Stomach (tissue), 9 donors: ENCODE data around the gene ABCF3. TPM values are rescaled to one million over a fixed set of nuclear protein-coding genes. Genes with fewer than 3 reads are reported as not detected.

ENCODE experiments used
- DNase-seq, 2 donors: peaks; one replicate each; pipeline versions ENCODE4 v3.0.0 to v3.0.0-alpha.2; 2013 to 2019
- H3K27ac ChIP-seq, 5 donors: fragments of 200-600 bp in 4 of 5; sonication (generic) in 4 of 5; one replicate each; pipeline ENCODE4 v1.5.1; 2013 to 2019; ENCODE audit warnings: mild to moderate bottlenecking in 1 of 5, moderate library complexity in 1 of 5
- H3K27me3 ChIP-seq, 3 donors: fragments of 200-600 bp; sonication (generic); one replicate each; pipeline ENCODE4 v1.5.1; 2017 to 2019; ENCODE audit warnings: mixed run types in 1 of 3
- H3K36me3 ChIP-seq, 4 donors: fragments of 200-600 bp; sonication (generic); 1 replicate in 3 of 4; 2 replicates in 1 of 4; pipeline ENCODE4 v1.5.1; 2016 to 2019
- H3K4me1 ChIP-seq, 4 donors: fragments of 200-600 bp; sonication (generic); one replicate each; pipeline ENCODE4 v1.5.1; 2016 to 2019
- H3K4me3 ChIP-seq, 4 donors: fragments of 200-600 bp; sonication (generic) in 3 of 4; one replicate each; pipeline ENCODE4 v1.5.1; 2016 to 2019; ENCODE audit warnings: mild to moderate bottlenecking in 1 of 4
- H3K9me3 ChIP-seq, 4 donors: fragments of 200-600 bp; sonication (generic); one replicate each; pipeline ENCODE4 v1.5.1; 2016 to 2019
- EP300 ChIP-seq: sonication (generic); formaldehyde crosslinking; IDR thresholded peaks from one replicate; pipeline ENCODE4 v1.6.1; 2017; ENCODE audit warnings: antibody characterized with exemption
- POLR2A ChIP-seq, 4 donors: fragments of 450-650 bp; IDR thresholded peaks; one replicate each; pipeline ENCODE4 v1.6.1; 2016; ENCODE audit warnings: antibody characterized with exemption in 4 of 4, control low read depth in 2 of 4, mild to moderate bottlenecking in 1 of 4, moderate library complexity in 1 of 4
- POLR2AphosphoS5 ChIP-seq, 3 donors: sonication (generic); formaldehyde crosslinking; IDR thresholded peaks; one replicate each; pipeline ENCODE4 v1.6.1; 2016; ENCODE audit warnings: antibody characterized with exemption in 3 of 3
- WGBS, 5 donors: extraction: QIAGEN DNeasy Blood & Tissue Kit in 3 of 5; methylation state at CpG; one replicate each; pipeline versions ENCODE4 v1.1.5 to v1.1.7; 2013 to 2018; 5-methylcytosine and 5-hydroxymethylcytosine counted together
- intact Hi-C: fragments of 100-400 bp; cut with DNase I; formaldehyde crosslinking; loops from one replicate; pipeline ENCODE4 v1.15.1; 2023; ENCODE audit warnings: low total_unique reads
- polyA plus RNA-seq, 3 donors: library from polyadenylated mRNA; stranded (reverse); fragments of 200-250 nt; gene quantifications; one replicate each; pipeline ENCODE4 v1.2.3, GENCODE V29; 2013
- total RNA-seq, 5 donors: library from RNA; depleted of rRNA; stranded (reverse); fragments of >200 nt; gene quantifications; one replicate each; pipeline versions ENCODE4 v1.1.0 to v1.2.3, GENCODE V29; 2014 to 2016
- TF ChIP-seq, protein P1 (sequence below), 7 experiments: fragments of 450-650 bp in 4 of 7; fragments of 200-600 bp in 3 of 7; sonication (generic) in 3 of 7; IDR thresholded peaks; one replicate each; pipeline ENCODE4 v1.5.1; 2016 to 2019; ENCODE audit warnings: antibody characterized with exemption in 7 of 7, control low read depth in 2 of 7, mild to moderate bottlenecking in 1 of 7
- donor health status: healthy with polysubstance abuse.
- donor health status: Bipolar disorder and iron deficiency.
- donor health status: healthy.

Gene ABCF3
- total and polyA plus RNA-seq, 8 donors: 21.6 to 194 (median 47.5) TPM

DNA sequence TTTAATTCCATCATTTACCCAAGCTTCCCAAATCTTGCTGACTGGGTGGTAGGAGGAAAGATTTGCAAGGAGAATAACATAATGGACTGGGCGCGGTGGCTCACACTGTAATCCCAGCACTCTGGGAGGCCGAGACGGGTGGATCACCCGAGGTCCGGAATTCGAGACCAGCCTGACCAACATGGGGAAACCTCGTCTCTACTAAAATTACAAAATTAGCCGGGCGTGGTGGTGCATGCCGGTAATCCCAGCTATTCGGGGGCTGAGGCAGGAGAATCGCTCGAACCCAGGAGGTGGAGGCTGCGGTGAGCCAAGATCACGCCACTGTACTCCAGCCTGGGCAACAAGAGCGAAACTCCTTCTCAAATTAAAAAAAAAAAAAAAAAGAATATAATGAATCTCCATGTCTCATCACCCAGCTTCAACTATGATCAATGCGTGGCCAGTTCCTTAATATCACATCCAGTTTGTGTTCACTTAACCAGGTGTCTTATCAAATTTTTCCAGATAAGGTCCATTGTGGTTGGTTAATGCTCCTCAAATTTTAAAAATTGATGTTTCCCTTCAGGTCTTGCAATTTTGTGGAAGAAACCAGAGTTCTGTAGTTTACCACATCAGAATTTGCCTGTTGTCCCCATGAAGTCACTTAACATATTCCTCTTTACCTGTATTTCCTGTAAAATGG is 1.3 kb upstream of the ABCF3 start:
- Histone ChIP-seq H3K4me1 (peaks cover 22 to 47% (median 36%) of the 10 kb centered on the region in 4 donors), H3K9me3 (no peaks in the 10 kb centered on the region), H3K27ac (peak overlapping the region in 4 of 5 donors; percentile 83 to 90 (median 86)), H3K36me3 (peaks cover 65 to 74% (median 72%) of the 10 kb centered on the region in 4 donors), H3K4me3 (no peak overlapping the region), H3K27me3 (no peaks in the 10 kb centered on the region)
- WGBS, 5 donors: 92 to 95% (median 93%) methylated on average over 18 of the region's 18 CpGs
- no peak for DNase-seq
- intact Hi-C loops: loop anchor here (10.0 kb wide), 1 partner anchor 60 kb away; the partner anchor contains the start of genes ALG3 and EEF1AKMT4
- TF ChIP-seq POLR2A (IDR thresholded peaks at IDR 0.05) (no peak), POLR2AphosphoS5 (IDR thresholded peaks at IDR 0.05) (no peak), EP300 (no peak)
- TF ChIP-seq, protein P1, sequence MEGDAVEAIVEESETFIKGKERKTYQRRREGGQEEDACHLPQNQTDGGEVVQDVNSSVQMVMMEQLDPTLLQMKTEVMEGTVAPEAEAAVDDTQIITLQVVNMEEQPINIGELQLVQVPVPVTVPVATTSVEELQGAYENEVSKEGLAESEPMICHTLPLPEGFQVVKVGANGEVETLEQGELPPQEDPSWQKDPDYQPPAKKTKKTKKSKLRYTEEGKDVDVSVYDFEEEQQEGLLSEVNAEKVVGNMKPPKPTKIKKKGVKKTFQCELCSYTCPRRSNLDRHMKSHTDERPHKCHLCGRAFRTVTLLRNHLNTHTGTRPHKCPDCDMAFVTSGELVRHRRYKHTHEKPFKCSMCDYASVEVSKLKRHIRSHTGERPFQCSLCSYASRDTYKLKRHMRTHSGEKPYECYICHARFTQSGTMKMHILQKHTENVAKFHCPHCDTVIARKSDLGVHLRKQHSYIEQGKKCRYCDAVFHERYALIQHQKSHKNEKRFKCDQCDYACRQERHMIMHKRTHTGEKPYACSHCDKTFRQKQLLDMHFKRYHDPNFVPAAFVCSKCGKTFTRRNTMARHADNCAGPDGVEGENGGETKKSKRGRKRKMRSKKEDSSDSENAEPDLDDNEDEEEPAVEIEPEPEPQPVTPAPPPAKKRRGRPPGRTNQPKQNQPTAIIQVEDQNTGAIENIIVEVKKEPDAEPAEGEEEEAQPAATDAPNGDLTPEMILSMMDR (IDR thresholded peaks at IDR 0.05): no peak

- Histone ChIP-seq H3K27ac (peak overlapping the region; percentile 83 to 90 (median 86)), H3K27me3 (no peaks in the 10 kb centered on the region), H3K9me3 (no peaks in the 10 kb centered on the region), H3K4me1 (peaks cover 22 to 44% (median 38%) of the 10 kb centered on the region in 4 donors), H3K36me3 (peaks cover 63 to 74% (median 72%) of the 10 kb centered on the region in 4 donors), H3K4me3 (peak overlapping the region; percentile 65 to 96 (median 72))
- intact Hi-C loops: loop anchor here (10.0 kb wide), 1 partner anchor 59 kb away; the partner anchor contains the start of genes ALG3 and EEF1AKMT4
- DNase-seq: peak; percentile 100
- TF ChIP-seq, protein P1 (IDR thresholded peaks at IDR 0.05): no peak
- peak in 2 of 3 donors; percentile 84 to 96 for TF ChIP-seq POLR2AphosphoS5 (IDR thresholded peaks at IDR 0.05)
- no peak for TF ChIP-seq EP300
- TF ChIP-seq POLR2A (IDR thresholded peaks at IDR 0.05): no peak
- WGBS, 5 donors: 1 to 3% (median 2%) methylated on average over 40 to 55 of the region's 55 CpGs
These were observed 377 bp upstream of the ABCF3 start for GRCh38 chr3:184185461-184186183.

DNA sequence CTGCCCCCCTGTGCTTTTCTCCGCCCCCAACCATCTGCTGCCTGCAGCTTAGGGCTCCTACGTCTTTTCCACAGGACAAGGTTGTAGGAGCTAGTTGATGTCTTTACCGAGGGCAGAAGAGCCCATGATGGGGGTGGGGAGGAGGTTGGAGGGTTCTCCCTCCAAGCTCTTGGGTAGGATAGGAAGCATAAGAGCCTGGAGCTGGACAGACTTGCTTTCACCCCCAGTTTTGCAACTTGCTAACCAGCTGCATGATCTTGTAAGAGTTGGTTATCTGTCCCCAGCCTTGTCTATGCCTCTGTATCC is 856 bp downstream of the ABCF3 start:
- DNase-seq: no peak
- 0 to 13% (median 6%) methylated on average over 3 of the region's 3 CpGs for WGBS, 5 donors
- Histone ChIP-seq H3K4me3 (peak overlapping the region; percentile 65 to 96 (median 72)), H3K27me3 (no peaks in the 10 kb centered on the region), H3K36me3 (peaks cover 63 to 74% (median 72%) of the 10 kb centered on the region in 4 donors), H3K9me3 (no peaks in the 10 kb centered on the region), H3K4me1 (peaks cover 22 to 44% (median 38%) of the 10 kb centered on the region in 4 donors), H3K27ac (peak overlapping the region in 4 of 5 donors; percentile 83 to 90 (median 86))
- TF ChIP-seq, protein P1 (IDR thresholded peaks at IDR 0.05): no peak
- TF ChIP-seq POLR2A (IDR thresholded peaks at IDR 0.05) (no peak), POLR2AphosphoS5 (IDR thresholded peaks at IDR 0.05) (no peak), EP300 (no peak)
- intact Hi-C loops: loop anchor here (10.0 kb wide), 1 partner anchor 58 kb away; the partner anchor contains the start of genes ALG3 and EEF1AKMT4

DNA sequence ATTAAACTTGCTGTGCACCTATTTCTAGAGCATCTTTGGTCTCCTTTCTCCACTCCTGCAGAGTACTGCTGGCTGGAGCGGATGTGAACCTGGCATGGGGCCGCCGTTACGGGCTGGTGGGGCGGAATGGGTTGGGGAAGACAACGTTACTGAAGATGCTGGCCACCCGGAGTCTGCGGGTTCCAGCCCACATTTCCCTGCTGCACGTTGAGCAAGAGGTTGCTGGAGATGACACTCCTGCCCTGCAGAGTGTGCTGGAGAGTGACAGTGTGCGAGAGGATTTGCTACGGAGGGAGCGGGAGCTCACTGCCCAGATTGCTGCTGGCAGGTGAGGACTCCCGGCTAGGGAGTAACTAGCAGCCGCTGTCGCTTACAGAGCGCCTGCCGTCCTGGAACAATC is 2.1 kb downstream of the ABCF3 start:
- TF ChIP-seq POLR2A (IDR thresholded peaks at IDR 0.05): no peak
- TF ChIP-seq EP300: no peak
- no peak for TF ChIP-seq POLR2AphosphoS5 (IDR thresholded peaks at IDR 0.05)
- TF ChIP-seq, protein P1 (IDR thresholded peaks at IDR 0.05): no peak
- 87 to 91% (median 88%) methylated on average over 16 to 17 of the region's 17 CpGs for WGBS, 5 donors
- H3K4me3 ChIP-seq: peak overlapping the region in 1 of 4 donors; percentile 96
- H3K36me3 ChIP-seq: peaks cover 63 to 74% (median 72%) of the 10 kb centered on the region in 4 donors
- H3K27me3 ChIP-seq: no peaks in the 10 kb centered on the region
- intact Hi-C loops: loop anchor here (10.0 kb wide), 1 partner anchor 57 kb away; the partner anchor contains the start of genes ALG3 and EEF1AKMT4
- no peak for DNase-seq
- H3K27ac ChIP-seq: no peak overlapping the region
- peaks cover 22 to 44% (median 38%) of the 10 kb centered on the region in 4 donors for H3K4me1 ChIP-seq
- no peaks in the 10 kb centered on the region for H3K9me3 ChIP-seq
